ENCODE measurements around the gene OTUD3.
"Not testable (repeated sequence)": the region's sequence is repeated elsewhere in the genome, so short reads cannot be mapped to it uniquely, and the experiment has no call there.

OTUD3 gene

DNA sequence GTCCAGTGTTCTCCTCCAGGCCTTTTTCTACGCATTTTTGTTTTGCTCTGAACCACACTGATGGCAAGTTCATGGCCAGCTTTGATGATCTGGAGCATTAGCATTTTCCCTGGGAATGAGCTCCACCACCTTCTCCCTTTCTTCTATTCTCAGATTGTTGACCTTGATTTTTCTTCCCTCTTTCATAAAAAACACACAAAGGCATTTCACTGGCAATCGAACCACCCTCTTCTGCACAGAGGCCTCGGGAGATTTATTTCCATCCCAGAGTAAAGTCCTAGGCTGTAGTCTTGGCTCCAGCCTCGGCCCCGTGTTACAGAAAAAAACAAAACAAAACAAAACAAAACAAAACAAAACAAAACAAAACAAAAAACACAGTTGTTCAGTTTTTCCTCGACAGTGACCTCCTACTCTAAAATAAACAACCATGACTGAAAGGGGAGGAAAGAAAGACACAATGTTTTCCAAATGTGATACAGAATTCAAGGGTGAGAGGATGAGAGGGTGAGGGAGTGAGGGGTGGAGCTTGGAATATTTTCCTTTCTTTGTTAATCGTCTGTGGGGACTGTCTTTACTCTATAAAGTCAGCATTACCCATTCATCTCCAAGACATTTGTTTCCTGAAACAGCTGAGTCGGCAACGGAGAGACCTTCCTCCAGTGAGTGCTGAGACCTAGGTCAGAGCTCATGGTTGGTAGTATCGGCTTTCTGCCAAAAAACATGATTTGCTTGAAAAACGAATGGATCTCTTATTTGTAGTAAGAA, 37.3 kb upstream of the OTUD3 start:
- DNase-seq (ENCODE audit: low spot score) = no peak
- Histone ChIP-seq H2AFZ (ENCODE audit: low read length) (no peak overlapping the region), H3K4me2 (ENCODE audit: insufficient read depth, low read length, poor library complexity, severe bottlenecking) (no peak overlapping the region), H2BK12ac (ENCODE audit: low read length) (no peak overlapping the region), H3K14ac (ENCODE audit: low read length) (no peak overlapping the region), H2BK120ac (ENCODE audit: low read depth, low read length) (no peak overlapping the region), H3K4me3 (ENCODE audit: low read length in 2 of 2) (no peak overlapping the region), H3K36me3 (replicated peaks in 1 of 2; ENCODE audit: control insufficient read depth in 2 of 2, insufficient read depth in 2 of 2, low read length in 2 of 2) (no peaks in the 10 kb centered on the region), H4K8ac (ENCODE audit: low read depth, low read length) (no peak overlapping the region), H2BK15ac (ENCODE audit: low read length) (no peak overlapping the region), H3K18ac (ENCODE audit: low read length) (no peak overlapping the region), H2AK5ac (ENCODE audit: low read depth, low read length) (no peak overlapping the region), H3K27ac (replicated peaks; ENCODE audit: low read length) (no peak overlapping the region), H2BK5ac (ENCODE audit: low read length) (no peak overlapping the region), H3K4me1 (ENCODE audit: control insufficient read depth in 2 of 2, insufficient read depth in 1 of 2, low read depth in 1 of 2, low read length in 2 of 2) (no peaks in the 10 kb centered on the region), H3K4ac (ENCODE audit: low read length) (no peak overlapping the region), H3K23ac (ENCODE audit: low read depth, low read length, poor library complexity) (no peak overlapping the region), H3K79me1 (ENCODE audit: low read depth, low read length) (no peaks in the 10 kb centered on the region), H4K91ac (ENCODE audit: low read depth, low read length, poor library complexity) (no peak overlapping the region), H3K27me3 (ENCODE audit: control insufficient read depth in 3 of 3, insufficient read depth in 3 of 3, low read depth in 1 of 3, low read length in 3 of 3) (peaks cover 0 to 31% (median 0%) of the 10 kb centered on the region in 3 experiments), H3K9ac (ENCODE audit: low read depth, low read length, poor library complexity) (no peak overlapping the region), H3K9me3 (replicated peaks in 1 of 2; ENCODE audit: control insufficient read depth in 2 of 2, insufficient read depth in 1 of 2, low read depth in 1 of 2, low read length in 2 of 2) (no peaks in the 10 kb centered on the region)
- no CpG with 5 or more reads among the region's 11 CpGs for WGBS, 2 donors (ENCODE audit: extremely low coverage in 2 of 2, insufficient read length in 2 of 2, insufficient replicate concordance in 1 of 2)

DNA sequence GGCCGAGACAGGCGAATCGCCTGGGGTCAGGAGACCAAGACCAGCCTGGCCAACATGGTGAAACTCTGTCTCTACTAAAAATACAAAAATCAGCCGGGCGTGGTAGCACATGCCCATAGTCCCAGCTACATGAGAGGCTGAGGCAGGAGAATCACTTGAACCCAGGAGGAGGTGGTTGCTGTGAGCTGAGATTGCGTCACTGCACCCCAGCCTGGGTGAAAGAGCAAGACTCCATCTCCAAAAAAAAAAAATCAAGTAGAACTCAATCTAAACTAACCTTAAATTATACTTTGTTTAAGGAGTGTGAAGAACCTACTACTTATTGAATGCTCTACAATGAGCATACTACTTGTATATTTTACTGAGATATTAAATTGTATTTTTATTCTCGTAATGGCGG, 36.6 kb upstream of the OTUD3 start:
- DNase-seq (ENCODE audit: low spot score) = no peak
- no peak overlapping the region for H2BK120ac ChIP-seq (ENCODE audit: low read depth, low read length)
- H2BK5ac ChIP-seq (ENCODE audit: low read length) = no peak overlapping the region
- H3K36me3 ChIP-seq (replicated peaks in 1 of 2; ENCODE audit: control insufficient read depth in 2 of 2, insufficient read depth in 2 of 2, low read length in 2 of 2) = no peaks in the 10 kb centered on the region
- H2BK12ac ChIP-seq (ENCODE audit: low read length) = no peak overlapping the region
- H3K9me3 ChIP-seq (replicated peaks in 1 of 2; ENCODE audit: control insufficient read depth in 2 of 2, insufficient read depth in 1 of 2, low read depth in 1 of 2, low read length in 2 of 2) = no peaks in the 10 kb centered on the region
- H3K27ac ChIP-seq (replicated peaks; ENCODE audit: low read length) = no peak overlapping the region
- H2AK5ac ChIP-seq (ENCODE audit: low read depth, low read length) = no peak overlapping the region
- H3K4me2 ChIP-seq (ENCODE audit: insufficient read depth, low read length, poor library complexity, severe bottlenecking) = no peak overlapping the region
- no peak overlapping the region for H4K8ac ChIP-seq (ENCODE audit: low read depth, low read length)
- no peak overlapping the region for H3K4me3 ChIP-seq (ENCODE audit: low read length in 2 of 2)
- H2AFZ ChIP-seq (ENCODE audit: low read length) = no peak overlapping the region
- H3K23ac ChIP-seq (ENCODE audit: low read depth, low read length, poor library complexity) = no peak overlapping the region
- no peak overlapping the region for H3K9ac ChIP-seq (ENCODE audit: low read depth, low read length, poor library complexity)
- H3K18ac ChIP-seq (ENCODE audit: low read length) = no peak overlapping the region
- no peak overlapping the region for H2BK15ac ChIP-seq (ENCODE audit: low read length)
- H3K4me1 ChIP-seq (ENCODE audit: control insufficient read depth in 2 of 2, insufficient read depth in 1 of 2, low read depth in 1 of 2, low read length in 2 of 2) = no peaks in the 10 kb centered on the region
- no peak overlapping the region for H4K91ac ChIP-seq (ENCODE audit: low read depth, low read length, poor library complexity)
- H3K4ac ChIP-seq (ENCODE audit: low read length) = no peak overlapping the region
- H3K79me1 ChIP-seq (ENCODE audit: low read depth, low read length) = no peaks in the 10 kb centered on the region
- no CpG with 5 or more reads among the region's 8 CpGs for WGBS, 2 donors (ENCODE audit: extremely low coverage in 2 of 2, insufficient read length in 2 of 2, insufficient replicate concordance in 1 of 2)
- peaks cover 0 to 34% (median 0%) of the 10 kb centered on the region in 3 experiments for H3K27me3 ChIP-seq (ENCODE audit: control insufficient read depth in 3 of 3, insufficient read depth in 3 of 3, low read depth in 1 of 3, low read length in 3 of 3)
- H3K14ac ChIP-seq (ENCODE audit: low read length) = no peak overlapping the region

DNA sequence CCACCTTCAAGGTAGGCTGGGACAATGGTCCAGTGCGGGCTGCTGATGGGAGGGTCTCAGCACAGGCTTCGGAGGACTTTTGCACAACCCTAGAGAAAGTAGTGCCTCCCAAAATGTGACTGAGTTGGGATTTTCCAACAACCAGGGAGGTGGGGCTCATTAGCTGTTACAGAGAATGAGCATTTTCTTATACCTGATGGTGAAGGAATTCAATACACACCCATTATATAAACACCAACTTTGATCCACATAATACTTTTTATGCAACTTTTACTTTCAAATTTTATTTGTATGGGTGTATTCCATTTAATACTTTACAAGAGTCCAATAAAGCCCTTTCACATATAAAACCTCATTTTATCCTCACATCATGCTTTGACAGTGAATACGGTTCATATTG, 35.9 kb upstream of the OTUD3 start:
- Histone ChIP-seq H2BK12ac (ENCODE audit: low read length) (no peak overlapping the region), H3K27ac (replicated peaks; ENCODE audit: low read length) (no peak overlapping the region), H3K36me3 (replicated peaks in 1 of 2; ENCODE audit: control insufficient read depth in 2 of 2, insufficient read depth in 2 of 2, low read length in 2 of 2) (no peaks in the 10 kb centered on the region), H3K9me3 (replicated peaks in 1 of 2; ENCODE audit: control insufficient read depth in 2 of 2, insufficient read depth in 1 of 2, low read depth in 1 of 2, low read length in 2 of 2) (no peaks in the 10 kb centered on the region), H3K4me1 (ENCODE audit: control insufficient read depth in 2 of 2, insufficient read depth in 1 of 2, low read depth in 1 of 2, low read length in 2 of 2) (no peaks in the 10 kb centered on the region), H4K91ac (ENCODE audit: low read depth, low read length, poor library complexity) (no peak overlapping the region), H3K4me2 (ENCODE audit: insufficient read depth, low read length, poor library complexity, severe bottlenecking) (no peak overlapping the region), H2BK15ac (ENCODE audit: low read length) (no peak overlapping the region), H2BK5ac (ENCODE audit: low read length) (no peak overlapping the region), H3K4ac (ENCODE audit: low read length) (no peak overlapping the region), H3K23ac (ENCODE audit: low read depth, low read length, poor library complexity) (no peak overlapping the region), H3K14ac (ENCODE audit: low read length) (no peak overlapping the region), H2AK5ac (ENCODE audit: low read depth, low read length) (no peak overlapping the region), H3K9ac (ENCODE audit: low read depth, low read length, poor library complexity) (no peak overlapping the region), H2AFZ (ENCODE audit: low read length) (no peak overlapping the region), H4K8ac (ENCODE audit: low read depth, low read length) (no peak overlapping the region), H2BK120ac (ENCODE audit: low read depth, low read length) (no peak overlapping the region), H3K4me3 (ENCODE audit: low read length in 2 of 2) (no peak overlapping the region), H3K18ac (ENCODE audit: low read length) (no peak overlapping the region), H3K27me3 (ENCODE audit: control insufficient read depth in 3 of 3, insufficient read depth in 3 of 3, low read depth in 1 of 3, low read length in 3 of 3) (peaks cover 0 to 34% (median 0%) of the 10 kb centered on the region in 3 experiments), H3K79me1 (ENCODE audit: low read depth, low read length) (no peaks in the 10 kb centered on the region)
- no CpG with 5 or more reads among the region's 3 CpGs for WGBS, 2 donors (ENCODE audit: extremely low coverage in 2 of 2, insufficient read length in 2 of 2, insufficient replicate concordance in 1 of 2)
- no peak for DNase-seq (ENCODE audit: low spot score)

DNA sequence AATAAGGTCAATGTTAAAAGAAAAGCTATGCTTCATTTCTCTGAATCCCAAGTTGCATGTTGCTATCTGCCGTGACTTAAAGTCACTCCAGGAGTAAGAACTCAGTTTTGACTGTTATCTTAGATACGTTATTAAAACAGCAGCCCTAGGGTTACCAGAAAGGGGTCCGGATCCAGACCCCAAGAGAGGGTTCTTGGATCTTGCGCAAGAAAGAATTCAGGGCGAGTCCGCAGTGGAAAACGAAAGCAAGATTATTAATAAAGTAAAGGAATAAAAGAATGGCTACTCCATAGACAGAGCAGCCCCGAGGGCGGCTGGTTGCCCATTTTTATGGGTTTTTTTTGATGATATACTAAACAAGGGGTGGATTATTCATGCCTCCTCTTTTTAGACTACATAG, 34.9 kb upstream of the OTUD3 start:
- no CpG with 5 or more reads among the region's 9 CpGs for WGBS, 2 donors (ENCODE audit: extremely low coverage in 2 of 2, insufficient read length in 2 of 2, insufficient replicate concordance in 1 of 2)
- not testable (repeated sequence) for H2BK5ac ChIP-seq (ENCODE audit: low read length); H3K79me1 ChIP-seq (ENCODE audit: low read depth, low read length)

More for the DNA sequence above, 34.9 kb upstream of the OTUD3 start:
- H3K27me3 ChIP-seq (ENCODE audit: control insufficient read depth in 3 of 3, insufficient read depth in 3 of 3, low read depth in 1 of 3, low read length in 3 of 3) = peaks cover 0 to 34% (median 0%) of the 10 kb centered on the region in 3 experiments
- not testable (repeated sequence) for H3K36me3 ChIP-seq (replicated peaks in 1 of 2; ENCODE audit: control insufficient read depth in 2 of 2, insufficient read depth in 2 of 2, low read length in 2 of 2); H3K23ac ChIP-seq (ENCODE audit: low read depth, low read length, poor library complexity); H3K4ac ChIP-seq (ENCODE audit: low read length); H4K91ac ChIP-seq (ENCODE audit: low read depth, low read length, poor library complexity); H2BK12ac ChIP-seq (ENCODE audit: low read length); H3K4me3 ChIP-seq (ENCODE audit: low read length in 2 of 2); H3K9ac ChIP-seq (ENCODE audit: low read depth, low read length, poor library complexity); H2BK120ac ChIP-seq (ENCODE audit: low read depth, low read length); H2BK15ac ChIP-seq (ENCODE audit: low read length); H2AFZ ChIP-seq (ENCODE audit: low read length); DNase-seq (ENCODE audit: low spot score); H3K27ac ChIP-seq (replicated peaks; ENCODE audit: low read length); H2AK5ac ChIP-seq (ENCODE audit: low read depth, low read length); H3K4me2 ChIP-seq (ENCODE audit: insufficient read depth, low read length, poor library complexity, severe bottlenecking); H3K9me3 ChIP-seq (replicated peaks in 1 of 2; ENCODE audit: control insufficient read depth in 2 of 2, insufficient read depth in 1 of 2, low read depth in 1 of 2, low read length in 2 of 2); H3K14ac ChIP-seq (ENCODE audit: low read length); H3K18ac ChIP-seq (ENCODE audit: low read length); H4K8ac ChIP-seq (ENCODE audit: low read depth, low read length); H3K4me1 ChIP-seq (ENCODE audit: control insufficient read depth in 2 of 2, insufficient read depth in 1 of 2, low read depth in 1 of 2, low read length in 2 of 2)
